ENCODE results near the gene DAPK2.

Gene DAPK2

DNA sequence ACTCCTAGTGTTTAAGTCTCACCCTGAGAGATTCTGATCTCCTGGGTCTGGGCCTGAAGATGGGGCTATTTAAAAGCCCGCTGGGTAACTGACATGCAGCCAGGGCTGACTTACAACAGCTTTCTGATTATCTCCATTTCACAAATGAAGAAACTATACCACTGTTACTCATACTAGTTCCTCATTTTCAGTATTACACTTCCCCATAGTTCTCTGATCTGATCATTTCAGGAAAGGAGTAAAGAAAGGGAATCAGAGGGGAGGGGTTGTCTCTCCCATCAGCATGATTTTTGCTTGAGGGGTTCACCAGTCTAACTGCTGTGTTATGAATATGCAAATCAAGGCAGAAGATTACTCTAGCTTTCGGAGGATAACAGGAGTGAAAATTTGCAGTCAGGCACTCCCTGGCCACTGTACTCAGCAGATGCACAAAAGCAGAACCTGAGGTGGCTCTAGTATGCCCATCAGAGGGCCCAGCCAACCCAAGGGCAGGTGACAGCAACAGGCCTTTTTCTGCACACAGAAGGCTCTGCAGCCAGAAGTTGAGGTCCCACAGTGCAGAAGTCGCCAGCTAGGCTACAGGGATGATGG lies 59.4 kb downstream of the DAPK2 start:
- H3K27ac Mint-ChIP-seq: no peak overlapping the region
- no peaks in the 10 kb centered on the region for H3K36me3 Mint-ChIP-seq (ENCODE audit: low read depth)
- no peak overlapping the region for H3K4me3 Mint-ChIP-seq
- no peaks in the 10 kb centered on the region for H3K9me3 Mint-ChIP-seq
- no peak for DNase-seq
- H3K27me3 Mint-ChIP-seq (ENCODE audit: low read depth, poor library complexity): no peaks in the 10 kb centered on the region
- TF ChIP-seq CTCF (IDR thresholded peaks at IDR 0.05): no peak
- peaks cover 39% of the 10 kb centered on the region for H3K4me1 Mint-ChIP-seq

- Mint-ChIP-seq H3K4me1 (peaks cover 39% of the 10 kb centered on the region), H3K4me3 (no peak overlapping the region), H3K9me3 (no peaks in the 10 kb centered on the region), H3K27ac (no peak overlapping the region), H3K27me3 (ENCODE audit: low read depth, poor library complexity) (no peaks in the 10 kb centered on the region), H3K36me3 (ENCODE audit: low read depth) (no peaks in the 10 kb centered on the region)
- DNase-seq: no peak
- no peak for TF ChIP-seq CTCF (IDR thresholded peaks at IDR 0.05)
Observed at GRCh38 chr15:63986185-63986680, 60.1 kb downstream of the DAPK2 start.

- H3K27ac Mint-ChIP-seq: peak overlapping the region; percentile 57
- no peaks in the 10 kb centered on the region for H3K36me3 Mint-ChIP-seq (ENCODE audit: low read depth)
- TF ChIP-seq CTCF (IDR thresholded peaks at IDR 0.05): no peak
- H3K9me3 Mint-ChIP-seq: no peaks in the 10 kb centered on the region
- DNase-seq: no peak
- H3K27me3 Mint-ChIP-seq (ENCODE audit: low read depth, poor library complexity): no peaks in the 10 kb centered on the region
- no peak overlapping the region for H3K4me3 Mint-ChIP-seq
- peaks cover 35% of the 10 kb centered on the region for H3K4me1 Mint-ChIP-seq
Observed at GRCh38 chr15:63985221-63986184, 60.8 kb downstream of the DAPK2 start.

DNA sequence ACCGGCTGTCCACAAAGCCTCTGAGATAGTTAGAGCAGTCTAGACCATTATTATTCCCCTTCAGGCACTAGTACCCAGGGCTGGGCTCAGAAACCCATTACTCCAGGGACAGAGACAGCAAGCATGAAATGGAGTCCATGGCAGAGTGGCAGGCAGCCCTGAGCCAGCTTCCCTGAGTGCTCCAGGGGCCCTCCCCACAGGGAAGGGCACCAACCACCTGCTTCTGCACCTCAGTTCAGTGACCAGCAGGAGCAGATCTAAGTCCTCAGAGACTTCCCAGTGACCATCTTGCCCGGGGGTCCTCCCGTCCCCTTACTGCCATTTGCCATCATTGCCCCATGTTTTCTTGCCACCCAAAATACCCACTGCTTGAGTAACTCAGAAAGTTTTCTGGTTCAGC lies 62.0 kb downstream of the DAPK2 start:
- no peaks in the 10 kb centered on the region for H3K36me3 Mint-ChIP-seq (ENCODE audit: low read depth)
- H3K4me3 Mint-ChIP-seq: no peak overlapping the region
- no peak for TF ChIP-seq CTCF (IDR thresholded peaks at IDR 0.05)

DNA sequence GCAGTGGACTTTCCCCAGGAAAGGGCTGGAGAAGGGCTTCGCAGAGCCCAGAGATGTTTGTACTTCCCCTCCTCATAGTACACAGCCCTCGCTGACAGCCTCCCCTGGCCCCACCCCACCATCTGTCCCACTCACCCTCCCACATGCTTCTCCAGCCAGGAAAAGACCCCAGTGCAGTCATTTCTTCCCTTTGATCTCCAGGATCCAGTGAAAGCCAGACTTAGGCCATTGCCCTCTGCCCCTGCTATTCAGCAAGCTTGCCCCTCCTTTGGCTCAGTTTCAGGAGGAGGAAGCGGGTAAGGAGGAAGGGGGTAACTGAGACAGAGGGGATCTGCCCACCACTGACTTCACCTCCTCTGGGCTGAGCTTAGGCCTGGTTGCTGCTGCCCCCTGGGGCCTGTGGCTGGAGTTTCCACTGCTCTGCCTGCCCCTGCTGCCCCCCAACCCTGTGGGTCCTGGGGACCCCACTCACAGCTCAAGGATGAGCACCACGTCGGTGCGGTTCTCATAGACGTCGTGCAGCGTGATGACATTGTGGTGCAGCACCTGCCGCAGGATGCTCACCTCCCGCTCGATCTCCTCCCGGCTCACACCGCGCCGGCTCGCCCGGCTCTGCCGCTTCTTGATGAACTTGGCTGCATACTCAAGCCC lies 63.1 kb downstream of the DAPK2 start:
- no peak overlapping the region for H3K27ac Mint-ChIP-seq
- no peak overlapping the region for H3K4me3 Mint-ChIP-seq
- no peaks in the 10 kb centered on the region for H3K36me3 Mint-ChIP-seq (ENCODE audit: low read depth)

More for the DNA sequence above, 62.0 kb downstream of the DAPK2 start:
- peaks cover 42% of the 10 kb centered on the region for H3K4me1 Mint-ChIP-seq
- no peaks in the 10 kb centered on the region for H3K27me3 Mint-ChIP-seq (ENCODE audit: low read depth, poor library complexity)
- no peak overlapping the region for H3K27ac Mint-ChIP-seq
- DNase-seq: no peak
- no peaks in the 10 kb centered on the region for H3K9me3 Mint-ChIP-seq

More for the DNA sequence above, 63.1 kb downstream of the DAPK2 start:
- H3K9me3 Mint-ChIP-seq: no peaks in the 10 kb centered on the region
- H3K27me3 Mint-ChIP-seq (ENCODE audit: low read depth, poor library complexity): no peaks in the 10 kb centered on the region
- DNase-seq: peak; percentile 42
- no peak for TF ChIP-seq CTCF (IDR thresholded peaks at IDR 0.05)
- H3K4me1 Mint-ChIP-seq: peaks cover 50% of the 10 kb centered on the region

Measured in nephron progenitor cell (in vitro differentiated cells).